ENCODE measurements around the gene TTC39C.

Gene TTC39C

DNA sequence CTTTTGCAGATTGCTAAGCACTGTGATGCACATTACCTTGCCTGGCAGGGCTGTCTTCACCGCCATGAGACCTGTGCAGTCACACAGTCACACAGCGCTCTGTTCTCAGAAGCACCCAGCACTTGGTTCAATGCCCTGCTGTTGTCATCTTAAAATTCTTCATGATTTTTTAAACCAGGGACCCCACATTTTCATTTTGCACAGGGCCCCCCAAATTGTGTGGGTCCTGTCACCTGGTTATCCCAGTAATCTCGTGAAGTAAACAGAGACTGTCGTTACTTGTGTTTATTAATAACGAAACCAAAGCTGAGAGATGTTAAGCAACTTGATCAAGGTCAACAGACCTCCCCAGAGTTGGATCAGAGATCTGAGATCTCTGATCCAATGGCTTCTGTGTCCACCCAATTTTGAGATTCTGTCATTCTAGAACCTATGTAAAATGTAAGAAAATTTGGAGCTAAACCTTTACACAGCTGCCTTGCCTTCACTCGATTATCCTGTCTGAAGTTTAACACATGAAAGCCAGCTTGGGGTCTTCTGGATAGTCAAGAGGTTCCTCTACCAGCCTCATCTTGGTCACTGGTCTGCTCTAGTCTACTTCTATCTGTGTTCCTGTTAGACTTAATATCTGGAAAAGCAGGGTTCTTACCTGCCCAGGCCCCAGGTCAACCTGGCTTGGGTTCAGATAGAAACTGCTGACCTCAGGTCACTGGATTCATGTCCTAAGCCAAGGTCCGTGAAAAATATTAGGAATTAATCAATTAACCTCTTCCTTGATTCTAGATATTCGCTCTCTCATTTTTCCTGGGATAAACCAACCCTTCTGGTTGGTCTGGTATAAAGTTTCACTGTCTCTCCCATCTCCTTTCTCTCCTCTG, 13.7 kb upstream of the TTC39C start:
- TF ChIP-seq, protein P1, sequence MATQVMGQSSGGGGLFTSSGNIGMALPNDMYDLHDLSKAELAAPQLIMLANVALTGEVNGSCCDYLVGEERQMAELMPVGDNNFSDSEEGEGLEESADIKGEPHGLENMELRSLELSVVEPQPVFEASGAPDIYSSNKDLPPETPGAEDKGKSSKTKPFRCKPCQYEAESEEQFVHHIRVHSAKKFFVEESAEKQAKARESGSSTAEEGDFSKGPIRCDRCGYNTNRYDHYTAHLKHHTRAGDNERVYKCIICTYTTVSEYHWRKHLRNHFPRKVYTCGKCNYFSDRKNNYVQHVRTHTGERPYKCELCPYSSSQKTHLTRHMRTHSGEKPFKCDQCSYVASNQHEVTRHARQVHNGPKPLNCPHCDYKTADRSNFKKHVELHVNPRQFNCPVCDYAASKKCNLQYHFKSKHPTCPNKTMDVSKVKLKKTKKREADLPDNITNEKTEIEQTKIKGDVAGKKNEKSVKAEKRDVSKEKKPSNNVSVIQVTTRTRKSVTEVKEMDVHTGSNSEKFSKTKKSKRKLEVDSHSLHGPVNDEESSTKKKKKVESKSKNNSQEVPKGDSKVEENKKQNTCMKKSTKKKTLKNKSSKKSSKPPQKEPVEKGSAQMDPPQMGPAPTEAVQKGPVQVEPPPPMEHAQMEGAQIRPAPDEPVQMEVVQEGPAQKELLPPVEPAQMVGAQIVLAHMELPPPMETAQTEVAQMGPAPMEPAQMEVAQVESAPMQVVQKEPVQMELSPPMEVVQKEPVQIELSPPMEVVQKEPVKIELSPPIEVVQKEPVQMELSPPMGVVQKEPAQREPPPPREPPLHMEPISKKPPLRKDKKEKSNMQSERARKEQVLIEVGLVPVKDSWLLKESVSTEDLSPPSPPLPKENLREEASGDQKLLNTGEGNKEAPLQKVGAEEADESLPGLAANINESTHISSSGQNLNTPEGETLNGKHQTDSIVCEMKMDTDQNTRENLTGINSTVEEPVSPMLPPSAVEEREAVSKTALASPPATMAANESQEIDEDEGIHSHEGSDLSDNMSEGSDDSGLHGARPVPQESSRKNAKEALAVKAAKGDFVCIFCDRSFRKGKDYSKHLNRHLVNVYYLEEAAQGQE (IDR thresholded peaks at IDR 0.05; ENCODE audit: low read depth), result no peak
- TF ChIP-seq NFIC (IDR thresholded peaks at IDR 0.05) (no peak), YY1 (IDR thresholded peaks at IDR 0.05; ENCODE audit: low read depth) (no peak), EGR1 (IDR thresholded peaks at IDR 0.05) (no peak), EP300 (IDR thresholded peaks at IDR 0.05; ENCODE audit: borderline replicate concordance) (no peak)
- TF ChIP-seq, protein P2, sequence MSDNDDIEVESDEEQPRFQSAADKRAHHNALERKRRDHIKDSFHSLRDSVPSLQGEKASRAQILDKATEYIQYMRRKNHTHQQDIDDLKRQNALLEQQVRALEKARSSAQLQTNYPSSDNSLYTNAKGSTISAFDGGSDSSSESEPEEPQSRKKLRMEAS (IDR thresholded peaks at IDR 0.05), result no peak

DNA sequence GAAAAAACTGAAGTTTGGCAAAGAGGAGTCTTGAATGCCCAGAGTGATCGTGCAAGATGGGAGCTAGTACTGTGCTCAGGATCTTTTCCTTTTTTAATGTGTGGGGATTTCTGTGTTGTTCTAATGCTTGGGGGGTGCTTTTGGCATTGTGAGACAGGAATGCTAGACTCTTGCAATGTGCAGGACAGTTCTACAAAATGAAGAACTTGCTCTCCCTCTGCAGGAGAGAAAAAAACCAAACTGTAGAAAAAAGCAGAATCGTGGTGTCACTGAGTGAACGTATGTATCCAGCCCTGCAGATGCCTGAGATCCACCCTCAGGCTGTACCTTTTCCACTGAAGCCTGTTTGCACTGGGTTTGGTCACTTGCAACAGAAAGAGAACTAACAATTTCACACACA, 12.1 kb upstream of the TTC39C start:
- peak; percentile 38; the same call in 1 of the 2 replicates for TF ChIP-seq RAD21 (IDR thresholded peaks at IDR 0.05; ENCODE audit: low read depth)
- TF ChIP-seq, protein P1 (IDR thresholded peaks at IDR 0.05; ENCODE audit: low read depth), result no peak

DNA sequence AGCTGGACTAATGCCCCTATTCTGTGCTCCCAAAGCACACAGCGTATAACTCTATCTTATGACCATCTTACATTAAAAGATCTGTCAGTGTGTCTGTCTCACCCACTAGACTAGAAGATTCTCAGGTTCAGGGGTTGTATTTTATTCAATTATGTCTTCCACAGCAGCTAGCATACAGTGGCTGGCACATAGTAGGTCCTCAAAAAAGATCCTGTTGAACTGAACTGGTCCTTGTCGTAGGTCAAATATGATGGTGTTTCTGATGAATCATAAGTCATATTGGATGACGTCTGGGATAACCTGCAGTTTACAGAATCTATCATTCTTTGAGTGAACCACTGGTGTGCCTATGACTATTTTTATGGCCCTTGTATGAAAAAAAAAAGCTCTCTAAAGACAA, 11.3 kb upstream of the TTC39C start:
- TF ChIP-seq ZBTB7A (IDR thresholded peaks at IDR 0.05; ENCODE audit: low read depth), result no peak
- no peak for TF ChIP-seq EGR1 (IDR thresholded peaks at IDR 0.05)
- TF ChIP-seq, protein P2 (IDR thresholded peaks at IDR 0.05), result no peak
- no peak for TF ChIP-seq YY1 (IDR thresholded peaks at IDR 0.05; ENCODE audit: low read depth)
- no peak for TF ChIP-seq NFIC (IDR thresholded peaks at IDR 0.05)
- TF ChIP-seq, protein P1 (IDR thresholded peaks at IDR 0.05; ENCODE audit: low read depth), result no peak
- TF ChIP-seq TEAD4 (IDR thresholded peaks at IDR 0.05), result no peak
- TF ChIP-seq CEBPB (IDR thresholded peaks at IDR 0.05), result no peak
- TF ChIP-seq, protein P3, sequence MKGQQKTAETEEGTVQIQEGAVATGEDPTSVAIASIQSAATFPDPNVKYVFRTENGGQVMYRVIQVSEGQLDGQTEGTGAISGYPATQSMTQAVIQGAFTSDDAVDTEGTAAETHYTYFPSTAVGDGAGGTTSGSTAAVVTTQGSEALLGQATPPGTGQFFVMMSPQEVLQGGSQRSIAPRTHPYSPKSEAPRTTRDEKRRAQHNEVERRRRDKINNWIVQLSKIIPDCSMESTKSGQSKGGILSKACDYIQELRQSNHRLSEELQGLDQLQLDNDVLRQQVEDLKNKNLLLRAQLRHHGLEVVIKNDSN (IDR thresholded peaks at IDR 0.05), result no peak
- TF ChIP-seq CREB1 (IDR thresholded peaks at IDR 0.05; ENCODE audit: low read depth), result no peak
- no peak for TF ChIP-seq RAD21 (IDR thresholded peaks at IDR 0.05; ENCODE audit: low read depth)
- TF ChIP-seq TCF12 (IDR thresholded peaks at IDR 0.05; ENCODE audit: low read depth), result no peak
- no peak for TF ChIP-seq TAF1 (IDR thresholded peaks at IDR 0.05; ENCODE audit: low read depth)
- no peak for TF ChIP-seq EP300 (IDR thresholded peaks at IDR 0.05; ENCODE audit: borderline replicate concordance)
- no peak for TF ChIP-seq FOXM1 (IDR thresholded peaks at IDR 0.05; ENCODE audit: borderline replicate concordance, low read depth)

DNA sequence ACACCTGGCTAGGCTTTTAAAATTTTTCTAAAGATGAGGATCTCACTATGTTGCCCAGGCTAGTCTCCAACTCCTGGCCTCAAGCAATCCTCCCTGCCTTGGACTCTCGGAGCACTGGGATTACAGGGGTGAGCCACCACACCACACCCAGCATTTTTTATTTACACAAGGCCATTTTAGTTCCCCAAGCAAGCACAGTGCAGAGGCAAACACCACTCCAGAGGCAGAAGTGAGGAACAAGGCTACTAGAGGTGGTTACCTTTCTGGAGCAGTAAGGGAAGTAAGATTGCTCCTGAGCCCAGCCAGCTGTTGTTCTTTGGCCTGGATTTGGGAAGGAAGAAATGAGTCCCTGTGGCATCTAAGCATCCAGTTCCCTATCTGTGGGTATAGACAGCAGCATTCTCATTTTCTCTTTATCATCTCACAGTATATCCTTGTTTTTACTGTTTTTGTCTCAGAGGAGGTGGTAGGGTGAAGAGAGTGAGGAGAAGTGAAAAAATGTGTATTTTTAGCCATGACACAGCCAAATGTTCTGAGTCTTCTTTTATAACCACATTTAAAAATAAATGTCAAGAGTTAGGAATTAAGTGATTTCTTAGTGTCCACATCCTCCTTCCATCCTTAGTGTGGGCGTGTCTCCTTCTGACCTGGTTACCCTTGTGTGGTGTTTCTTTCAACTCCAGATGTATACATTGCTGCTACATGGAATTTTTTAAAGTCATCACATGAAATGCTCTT, 10.5 kb upstream of the TTC39C start:
- TF ChIP-seq TEAD4 (IDR thresholded peaks at IDR 0.05) (no peak), FOXM1 (IDR thresholded peaks at IDR 0.05; ENCODE audit: borderline replicate concordance, low read depth) (no peak), CREB1 (IDR thresholded peaks at IDR 0.05; ENCODE audit: low read depth) (no peak), CEBPB (IDR thresholded peaks at IDR 0.05) (no peak), EGR1 (IDR thresholded peaks at IDR 0.05) (no peak), NFIC (IDR thresholded peaks at IDR 0.05) (no peak), TAF1 (IDR thresholded peaks at IDR 0.05; ENCODE audit: low read depth) (no peak), YY1 (IDR thresholded peaks at IDR 0.05; ENCODE audit: low read depth) (no peak), EP300 (IDR thresholded peaks at IDR 0.05; ENCODE audit: borderline replicate concordance) (no peak), ZBTB7A (IDR thresholded peaks at IDR 0.05; ENCODE audit: low read depth) (no peak), TCF12 (IDR thresholded peaks at IDR 0.05; ENCODE audit: low read depth) (no peak)
- TF ChIP-seq, protein P3 (IDR thresholded peaks at IDR 0.05), result no peak
- TF ChIP-seq, protein P1 (IDR thresholded peaks at IDR 0.05; ENCODE audit: low read depth), result no peak
- TF ChIP-seq, protein P2 (IDR thresholded peaks at IDR 0.05), result no peak

Measured in Ishikawa (cell line).